Measurements from ENCODE around the gene PYGM. TPM values are rescaled to one million over a fixed set of nuclear protein-coding genes. Genes with fewer than 3 reads are reported as not detected.
A peak's percentile ranks its signal among the peaks of the same experiment; 100 is the strongest.

The PYGM gene
- total RNA-seq, 1 experiment from 2014 or later: 1.7 TPM

DNA sequence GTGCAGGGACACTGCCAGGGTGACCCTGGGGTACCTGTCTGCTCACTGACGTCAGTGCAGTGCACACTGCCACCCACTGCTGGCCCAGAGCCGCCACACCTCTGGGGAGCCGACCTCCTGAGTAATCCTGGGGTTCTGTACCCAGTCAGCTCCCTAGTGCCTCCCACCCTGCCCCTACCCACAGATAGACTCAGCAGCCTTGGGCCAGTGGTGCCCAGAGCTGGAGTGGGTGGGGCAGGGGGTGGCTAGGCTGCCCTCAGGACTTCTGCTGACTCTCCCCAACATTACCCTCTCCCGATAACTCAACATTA, 42.6 kb downstream of the PYGM start:
- Histone ChIP-seq H4K20me1 (ENCODE audit: insufficient read depth) (no peaks in the 10 kb centered on the region), H3K4me1 (ENCODE audit: control insufficient read depth in 1 of 2, insufficient read depth in 2 of 2, low read length in 2 of 2) (peaks cover 0 to 4% of the 10 kb centered on the region in 2 experiments; a peak in 1 of 4 replicates), H3K4me3 (replicated peaks in 1 of 2; ENCODE audit: low read depth in 1 of 2, low read length in 2 of 2) (no peak overlapping the region), H2AFZ (ENCODE audit: low read depth, low read length, poor library complexity, severe bottlenecking) (no peak overlapping the region), H3K9ac (ENCODE audit: low read length) (no peak overlapping the region), H3K79me2 (ENCODE audit: insufficient read depth, low read length) (no peaks in the 10 kb centered on the region), H3K36me3 (ENCODE audit: control insufficient read depth in 1 of 2, insufficient read depth in 2 of 2, low read length in 2 of 2) (no peaks in the 10 kb centered on the region), H3K27me3 (ENCODE audit: insufficient read depth, low read length) (peaks cover 11% of the 10 kb centered on the region; the same call in 1 of the 2 replicates), H3K9me3 (ENCODE audit: control insufficient read depth in 1 of 2, insufficient read depth in 1 of 2, low read depth in 1 of 2, low read length in 2 of 2) (no peaks in the 10 kb centered on the region), H3K4me2 (ENCODE audit: low read length) (no peak overlapping the region), H3K9me2 (ENCODE audit: insufficient read depth) (no peaks in the 10 kb centered on the region), H3K27ac (ENCODE audit: low read depth, low read length) (no peak overlapping the region)
- CTCF ChIA-PET: interaction anchor here (1.7 to 2.1 kb wide), 2 partner anchors 13 to 28 kb away, joined by 5 to 6 read pairs; no protein-coding TSS in a partner anchor
- DNase-seq (ENCODE audit: low read depth, low spot score): no peak
- TF ChIP-seq POLR2AphosphoS5 (IDR thresholded peaks at IDR 0.05; ENCODE audit: low read depth, low read length) (no peak), SP1 (IDR thresholded peaks at IDR 0.05; ENCODE audit: low read depth) (no peak), EZH2 (IDR thresholded peaks at IDR 0.05) (no peak), EZH2phosphoT487 (IDR thresholded peaks at IDR 0.05; ENCODE audit: borderline replicate concordance) (no peak), POLR2A (IDR thresholded peaks at IDR 0.05; ENCODE audit: borderline replicate concordance, extremely low read depth, insufficient read depth, insufficient read length) (no peak), EGR1 (IDR thresholded peaks at IDR 0.05; ENCODE audit: low read depth) (no peak), TCF7L2 (IDR thresholded peaks at IDR 0.05; ENCODE audit: borderline replicate concordance, extremely low read depth, insufficient read depth, insufficient read length) (no peak), ZNF274 (IDR thresholded peaks at IDR 0.05; ENCODE audit: low read depth, low read length) (no peak), YY1 (IDR thresholded peaks at IDR 0.05; ENCODE audit: extremely low read depth, insufficient replicate concordance, low read depth, low read length) (no peak), CEBPB (IDR thresholded peaks at IDR 0.05; ENCODE audit: low read depth) (no peak), ELF1 (IDR thresholded peaks at IDR 0.05; ENCODE audit: borderline replicate concordance, low read depth) (no peak), SRF (IDR thresholded peaks at IDR 0.05; ENCODE audit: low read depth) (no peak), FOSL1 (IDR thresholded peaks at IDR 0.05; ENCODE audit: low read depth) (no peak), SIN3A (IDR thresholded peaks at IDR 0.05; ENCODE audit: low read depth) (no peak)
- TF ChIP-seq, protein P1, sequence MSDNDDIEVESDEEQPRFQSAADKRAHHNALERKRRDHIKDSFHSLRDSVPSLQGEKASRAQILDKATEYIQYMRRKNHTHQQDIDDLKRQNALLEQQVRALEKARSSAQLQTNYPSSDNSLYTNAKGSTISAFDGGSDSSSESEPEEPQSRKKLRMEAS (IDR thresholded peaks at IDR 0.05): no peak
- TF ChIP-seq, protein P2, sequence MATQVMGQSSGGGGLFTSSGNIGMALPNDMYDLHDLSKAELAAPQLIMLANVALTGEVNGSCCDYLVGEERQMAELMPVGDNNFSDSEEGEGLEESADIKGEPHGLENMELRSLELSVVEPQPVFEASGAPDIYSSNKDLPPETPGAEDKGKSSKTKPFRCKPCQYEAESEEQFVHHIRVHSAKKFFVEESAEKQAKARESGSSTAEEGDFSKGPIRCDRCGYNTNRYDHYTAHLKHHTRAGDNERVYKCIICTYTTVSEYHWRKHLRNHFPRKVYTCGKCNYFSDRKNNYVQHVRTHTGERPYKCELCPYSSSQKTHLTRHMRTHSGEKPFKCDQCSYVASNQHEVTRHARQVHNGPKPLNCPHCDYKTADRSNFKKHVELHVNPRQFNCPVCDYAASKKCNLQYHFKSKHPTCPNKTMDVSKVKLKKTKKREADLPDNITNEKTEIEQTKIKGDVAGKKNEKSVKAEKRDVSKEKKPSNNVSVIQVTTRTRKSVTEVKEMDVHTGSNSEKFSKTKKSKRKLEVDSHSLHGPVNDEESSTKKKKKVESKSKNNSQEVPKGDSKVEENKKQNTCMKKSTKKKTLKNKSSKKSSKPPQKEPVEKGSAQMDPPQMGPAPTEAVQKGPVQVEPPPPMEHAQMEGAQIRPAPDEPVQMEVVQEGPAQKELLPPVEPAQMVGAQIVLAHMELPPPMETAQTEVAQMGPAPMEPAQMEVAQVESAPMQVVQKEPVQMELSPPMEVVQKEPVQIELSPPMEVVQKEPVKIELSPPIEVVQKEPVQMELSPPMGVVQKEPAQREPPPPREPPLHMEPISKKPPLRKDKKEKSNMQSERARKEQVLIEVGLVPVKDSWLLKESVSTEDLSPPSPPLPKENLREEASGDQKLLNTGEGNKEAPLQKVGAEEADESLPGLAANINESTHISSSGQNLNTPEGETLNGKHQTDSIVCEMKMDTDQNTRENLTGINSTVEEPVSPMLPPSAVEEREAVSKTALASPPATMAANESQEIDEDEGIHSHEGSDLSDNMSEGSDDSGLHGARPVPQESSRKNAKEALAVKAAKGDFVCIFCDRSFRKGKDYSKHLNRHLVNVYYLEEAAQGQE (IDR thresholded peaks at IDR 0.05; ENCODE audit: low read depth): no peak
- TF ChIP-seq, protein P3, sequence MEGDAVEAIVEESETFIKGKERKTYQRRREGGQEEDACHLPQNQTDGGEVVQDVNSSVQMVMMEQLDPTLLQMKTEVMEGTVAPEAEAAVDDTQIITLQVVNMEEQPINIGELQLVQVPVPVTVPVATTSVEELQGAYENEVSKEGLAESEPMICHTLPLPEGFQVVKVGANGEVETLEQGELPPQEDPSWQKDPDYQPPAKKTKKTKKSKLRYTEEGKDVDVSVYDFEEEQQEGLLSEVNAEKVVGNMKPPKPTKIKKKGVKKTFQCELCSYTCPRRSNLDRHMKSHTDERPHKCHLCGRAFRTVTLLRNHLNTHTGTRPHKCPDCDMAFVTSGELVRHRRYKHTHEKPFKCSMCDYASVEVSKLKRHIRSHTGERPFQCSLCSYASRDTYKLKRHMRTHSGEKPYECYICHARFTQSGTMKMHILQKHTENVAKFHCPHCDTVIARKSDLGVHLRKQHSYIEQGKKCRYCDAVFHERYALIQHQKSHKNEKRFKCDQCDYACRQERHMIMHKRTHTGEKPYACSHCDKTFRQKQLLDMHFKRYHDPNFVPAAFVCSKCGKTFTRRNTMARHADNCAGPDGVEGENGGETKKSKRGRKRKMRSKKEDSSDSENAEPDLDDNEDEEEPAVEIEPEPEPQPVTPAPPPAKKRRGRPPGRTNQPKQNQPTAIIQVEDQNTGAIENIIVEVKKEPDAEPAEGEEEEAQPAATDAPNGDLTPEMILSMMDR (IDR thresholded peaks at IDR 0.05 in 2 of 3, conservative IDR thresholded peaks at IDR 0.05 in 1 of 3; ENCODE audit: borderline replicate concordance in 1 of 3, insufficient read depth in 1 of 3, low read depth in 2 of 3, low read length in 2 of 3): no peak
- TF ChIP-seq, protein P4, sequence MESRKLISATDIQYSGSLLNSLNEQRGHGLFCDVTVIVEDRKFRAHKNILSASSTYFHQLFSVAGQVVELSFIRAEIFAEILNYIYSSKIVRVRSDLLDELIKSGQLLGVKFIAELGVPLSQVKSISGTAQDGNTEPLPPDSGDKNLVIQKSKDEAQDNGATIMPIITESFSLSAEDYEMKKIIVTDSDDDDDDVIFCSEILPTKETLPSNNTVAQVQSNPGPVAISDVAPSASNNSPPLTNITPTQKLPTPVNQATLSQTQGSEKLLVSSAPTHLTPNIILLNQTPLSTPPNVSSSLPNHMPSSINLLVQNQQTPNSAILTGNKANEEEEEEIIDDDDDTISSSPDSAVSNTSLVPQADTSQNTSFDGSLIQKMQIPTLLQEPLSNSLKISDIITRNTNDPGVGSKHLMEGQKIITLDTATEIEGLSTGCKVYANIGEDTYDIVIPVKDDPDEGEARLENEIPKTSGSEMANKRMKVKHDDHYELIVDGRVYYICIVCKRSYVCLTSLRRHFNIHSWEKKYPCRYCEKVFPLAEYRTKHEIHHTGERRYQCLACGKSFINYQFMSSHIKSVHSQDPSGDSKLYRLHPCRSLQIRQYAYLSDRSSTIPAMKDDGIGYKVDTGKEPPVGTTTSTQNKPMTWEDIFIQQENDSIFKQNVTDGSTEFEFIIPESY (IDR thresholded peaks at IDR 0.05; ENCODE audit: extremely low read depth, insufficient replicate concordance, low read length): no peak
- no TSS peak for BruUV-seq (replicated peaks)
- RAD21 ChIA-PET (ENCODE audit: low non-redundant PET in 1 of 2, low total read pairs in 2 of 2, uncharacterized antibody in 2 of 2, unreplicated experiment in 2 of 2): no interaction called here
- intact Hi-C loops (cut with micrococcal nuclease): loop anchor here (10.0 kb wide), 1 partner anchor 1212 kb away; the partner anchor contains the start of gene LGALS12
- ATAC-seq: peak; percentile 35; the same call in 1 of the 2 replicates
- POLR2A ChIA-PET: no interaction called here

All from HCT116 (cell line).